ENCODE data around the gene THSD4.

The THSD4 gene

GRCh38 chr15:71791975-71792374 lies 676.7 kb downstream of the THSD4 start:
- Histone ChIP-seq H3K4me2 (ENCODE audit: low read depth, low read length) (no peak overlapping the region), H3K9me3 (replicated peaks; ENCODE audit: insufficient read depth, low read length) (no peaks in the 10 kb centered on the region), H3K4me1 (ENCODE audit: low read length) (no peaks in the 10 kb centered on the region), H3K4me3 (ENCODE audit: low read length) (no peak overlapping the region), H3K9me2 (replicated peaks; ENCODE audit: insufficient read depth, low read length) (no peaks in the 10 kb centered on the region), H3K27me3 (replicated peaks; ENCODE audit: insufficient read depth, low read length) (no peaks in the 10 kb centered on the region), H3K79me2 (ENCODE audit: low read length) (no peaks in the 10 kb centered on the region), H3F3A (ENCODE audit: insufficient read depth, low read length) (no peaks in the 10 kb centered on the region), H3K36me3 (replicated peaks; ENCODE audit: insufficient read depth, low read length) (no peaks in the 10 kb centered on the region), H3K27ac (ENCODE audit: low read length) (no peak overlapping the region), H3K9ac (ENCODE audit: low read length) (no peak overlapping the region), H2AFZ (ENCODE audit: low read length) (no peak overlapping the region), H4K20me1 (ENCODE audit: insufficient read depth, low read length) (no peaks in the 10 kb centered on the region)
- TF ChIP-seq CTCF (IDR thresholded peaks at IDR 0.05; ENCODE audit: low read length) (no peak), EZH2 (optimal IDR thresholded peaks at IDR 0.05; ENCODE audit: low read depth, low read length) (no peak), EZH2phosphoT487 (IDR thresholded peaks at IDR 0.05; ENCODE audit: low read length) (no peak)
- DNase-seq = no peak

GRCh38 chr15:71792521-71792920 lies 677.2 kb downstream of the THSD4 start:
- Histone ChIP-seq H3K27ac (ENCODE audit: low read length) (no peak overlapping the region), H2AFZ (ENCODE audit: low read length) (no peak overlapping the region), H3K9ac (ENCODE audit: low read length) (no peak overlapping the region), H3K4me1 (ENCODE audit: low read length) (no peaks in the 10 kb centered on the region), H3K79me2 (ENCODE audit: low read length) (no peaks in the 10 kb centered on the region), H3K9me3 (replicated peaks; ENCODE audit: insufficient read depth, low read length) (no peaks in the 10 kb centered on the region), H3K4me2 (ENCODE audit: low read depth, low read length) (no peak overlapping the region), H3K27me3 (replicated peaks; ENCODE audit: insufficient read depth, low read length) (no peaks in the 10 kb centered on the region), H3K36me3 (replicated peaks; ENCODE audit: insufficient read depth, low read length) (no peaks in the 10 kb centered on the region), H3F3A (ENCODE audit: insufficient read depth, low read length) (no peaks in the 10 kb centered on the region), H4K20me1 (ENCODE audit: insufficient read depth, low read length) (no peaks in the 10 kb centered on the region), H3K4me3 (ENCODE audit: low read length) (no peak overlapping the region), H3K9me2 (replicated peaks; ENCODE audit: insufficient read depth, low read length) (no peaks in the 10 kb centered on the region)
- no peak for TF ChIP-seq CTCF (IDR thresholded peaks at IDR 0.05; ENCODE audit: low read length)
- TF ChIP-seq EZH2 (optimal IDR thresholded peaks at IDR 0.05; ENCODE audit: low read depth, low read length) = no peak
- no peak for TF ChIP-seq EZH2phosphoT487 (IDR thresholded peaks at IDR 0.05; ENCODE audit: low read length)
- no peak for DNase-seq

- TF ChIP-seq EZH2phosphoT487 (IDR thresholded peaks at IDR 0.05; ENCODE audit: low read length) (no peak), CTCF (IDR thresholded peaks at IDR 0.05; ENCODE audit: low read length) (no peak), EZH2 (optimal IDR thresholded peaks at IDR 0.05; ENCODE audit: low read depth, low read length) (no peak)
- no peak overlapping the region for H3K9ac ChIP-seq (ENCODE audit: low read length)
- no peak overlapping the region for H2AFZ ChIP-seq (ENCODE audit: low read length)
- no peaks in the 10 kb centered on the region for H3F3A ChIP-seq (ENCODE audit: insufficient read depth, low read length)
- no peak overlapping the region for H3K4me2 ChIP-seq (ENCODE audit: low read depth, low read length)
- no peak overlapping the region for H3K4me3 ChIP-seq (ENCODE audit: low read length)
- H3K9me2 ChIP-seq (replicated peaks; ENCODE audit: insufficient read depth, low read length) = no peaks in the 10 kb centered on the region
- no peaks in the 10 kb centered on the region for H4K20me1 ChIP-seq (ENCODE audit: insufficient read depth, low read length)
- no peak overlapping the region for H3K27ac ChIP-seq (ENCODE audit: low read length)
- no peaks in the 10 kb centered on the region for H3K27me3 ChIP-seq (replicated peaks; ENCODE audit: insufficient read depth, low read length)
- DNase-seq = no peak
- H3K4me1 ChIP-seq (ENCODE audit: low read length) = no peaks in the 10 kb centered on the region
- H3K79me2 ChIP-seq (ENCODE audit: low read length) = no peaks in the 10 kb centered on the region
- no peaks in the 10 kb centered on the region for H3K9me3 ChIP-seq (replicated peaks; ENCODE audit: insufficient read depth, low read length)
- no peaks in the 10 kb centered on the region for H3K36me3 ChIP-seq (replicated peaks; ENCODE audit: insufficient read depth, low read length)
Measured at GRCh38 chr15:71798641-71799040, 683.4 kb downstream of the THSD4 start.

Measured in MM.1S (cell line).